SK-N-SH (cell line): ENCODE measurements around the gene NLGN1.

Source experiments
- EZH2phosphoT487 ChIP-seq: fragments of 200-600 bp; sonication (generic); IDR thresholded peaks from 2 replicates; pipeline ENCODE4 v1.6.1; 2017; ENCODE audit warnings: low read depth, mixed run types, mild to moderate bottlenecking, antibody characterized with exemption, moderate library complexity, borderline replicate concordance
- FOXJ3 ChIP-seq: sonication (generic); formaldehyde crosslinking; IDR thresholded peaks from 2 replicates; pipeline ENCODE4 v1.5.1; 2020; ENCODE audit warnings: mild to moderate bottlenecking, missing genetic modification reagents
- GABPA ChIP-seq: IDR thresholded peaks from 2 replicates; pipeline ENCODE4 v1.4.0; 2012; ENCODE audit warnings: low read depth, mild to moderate bottlenecking
- MAX ChIP-seq: IDR thresholded peaks from 2 replicates; pipeline ENCODE4 v1.4.0; 2012; ENCODE audit warnings: low read depth
- RAD21 ChIP-seq: IDR thresholded peaks from 2 replicates; pipeline ENCODE4 v1.6.1; 2012; ENCODE audit warnings: mild to moderate bottlenecking, low read length
- REST ChIP-seq: IDR thresholded peaks from 2 replicates; pipeline ENCODE4 v1.6.1; 2012; ENCODE audit warnings: mild to moderate bottlenecking, low read depth, low read length, moderate library complexity
- TF ChIP-seq, protein P1 (sequence below): fragments of 200-600 bp; sonication (generic); IDR thresholded peaks from 2 replicates; pipeline ENCODE4 v1.6.1; 2017; ENCODE audit warnings: antibody characterized with exemption, mild to moderate bottlenecking, moderate library complexity

DNA sequence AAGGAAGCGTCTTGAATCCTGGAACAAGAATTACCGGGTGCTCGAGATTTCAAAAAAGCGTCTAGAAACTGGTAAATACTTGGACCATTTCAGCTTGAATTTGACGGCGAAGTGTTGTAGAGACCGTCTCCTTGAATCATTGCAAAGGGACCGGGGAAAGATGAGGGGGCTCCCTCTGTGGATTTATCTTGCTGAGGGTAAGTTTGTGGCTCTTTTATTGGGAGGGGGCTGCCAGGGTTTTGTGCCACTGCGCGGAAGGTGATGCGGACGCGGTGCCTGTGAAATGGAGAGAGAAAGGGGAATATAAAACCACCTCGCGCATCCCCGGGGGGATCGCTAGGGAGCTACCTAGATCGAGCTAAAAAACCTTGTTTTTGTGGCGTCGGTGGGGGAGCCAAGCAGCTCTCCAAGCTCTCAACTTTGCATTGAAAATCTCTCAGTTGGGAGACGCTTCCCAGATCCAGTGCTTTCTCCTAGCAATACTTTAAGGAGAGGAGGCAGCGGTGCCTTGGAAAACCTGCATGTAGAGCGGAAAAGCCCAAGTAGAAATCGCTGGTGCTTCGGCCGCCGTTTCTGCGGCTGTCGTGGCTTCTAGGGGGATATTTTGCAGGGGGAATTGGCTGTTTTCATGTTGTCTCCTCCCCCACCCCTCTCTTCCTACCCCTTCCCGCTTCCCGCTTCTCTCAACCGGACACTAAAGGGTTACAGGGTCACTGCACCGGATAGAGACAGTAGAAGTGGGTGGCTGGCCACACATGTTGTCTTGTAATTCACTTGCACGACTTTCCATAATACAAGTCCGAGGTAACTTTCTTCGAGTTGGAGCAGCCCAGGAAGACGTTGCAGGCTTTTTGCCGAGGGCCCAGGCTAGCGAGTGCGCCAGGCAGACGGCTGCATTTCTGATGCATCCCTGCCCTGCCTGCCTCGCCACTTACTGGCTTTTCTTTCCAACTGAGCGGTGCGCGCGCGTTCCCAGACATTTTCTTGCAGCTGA lies 187.6 kb downstream of the NLGN1 start:
- TF ChIP-seq RAD21: no peak
- TF ChIP-seq, protein P1, sequence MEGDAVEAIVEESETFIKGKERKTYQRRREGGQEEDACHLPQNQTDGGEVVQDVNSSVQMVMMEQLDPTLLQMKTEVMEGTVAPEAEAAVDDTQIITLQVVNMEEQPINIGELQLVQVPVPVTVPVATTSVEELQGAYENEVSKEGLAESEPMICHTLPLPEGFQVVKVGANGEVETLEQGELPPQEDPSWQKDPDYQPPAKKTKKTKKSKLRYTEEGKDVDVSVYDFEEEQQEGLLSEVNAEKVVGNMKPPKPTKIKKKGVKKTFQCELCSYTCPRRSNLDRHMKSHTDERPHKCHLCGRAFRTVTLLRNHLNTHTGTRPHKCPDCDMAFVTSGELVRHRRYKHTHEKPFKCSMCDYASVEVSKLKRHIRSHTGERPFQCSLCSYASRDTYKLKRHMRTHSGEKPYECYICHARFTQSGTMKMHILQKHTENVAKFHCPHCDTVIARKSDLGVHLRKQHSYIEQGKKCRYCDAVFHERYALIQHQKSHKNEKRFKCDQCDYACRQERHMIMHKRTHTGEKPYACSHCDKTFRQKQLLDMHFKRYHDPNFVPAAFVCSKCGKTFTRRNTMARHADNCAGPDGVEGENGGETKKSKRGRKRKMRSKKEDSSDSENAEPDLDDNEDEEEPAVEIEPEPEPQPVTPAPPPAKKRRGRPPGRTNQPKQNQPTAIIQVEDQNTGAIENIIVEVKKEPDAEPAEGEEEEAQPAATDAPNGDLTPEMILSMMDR: no peak
- no peak for TF ChIP-seq FOXJ3 (CRISPR knock-in tag)
- peak; percentile 32; the same call in 1 of the 2 replicates for TF ChIP-seq GABPA
- TF ChIP-seq REST: no peak
- peak; percentile 49; the same call in 1 of the 2 replicates for TF ChIP-seq MAX
- TF ChIP-seq EZH2phosphoT487: no peak
